GM23338 (cell line): ENCODE measurements around the gene MAST2. TPM values are rescaled to one million over a fixed set of nuclear protein-coding genes. Genes with fewer than 3 reads are reported as not detected.

ENCODE experiments used
- ATAC-seq: fragments of 200-7000 bp; cut with Tn5 transposase; 3 replicates; pipeline ENCODE4 v1.9.1; 2020
- DNase-seq: peaks from one replicate; pipeline ENCODE4 v3.0.0-alpha.2; 2015; ENCODE audit warnings: low spot score
- H2AFZ ChIP-seq: fragments of 200-600 bp; sonication (generic); 2 replicates; pipeline ENCODE4 v1.8.0; 2016; ENCODE audit warnings: antibody characterized with exemption, mild to moderate bottlenecking, moderate library complexity
- H3F3A ChIP-seq: fragments of 200-600 bp; sonication (generic); replicated peaks from 2 replicates; pipeline ENCODE4 v1.8.0; 2017; ENCODE audit warnings: antibody characterized with exemption, mixed run types, low read depth
- H3K27ac ChIP-seq: fragments of 200-600 bp; sonication (generic); 2 replicates; pipeline ENCODE4 v1.6.1; 2016; ENCODE audit warnings: low read depth
- H3K27me3 ChIP-seq: fragments of 200-600 bp; sonication (generic); 2 replicates; pipeline ENCODE4 v1.8.0; 2016; ENCODE audit warnings: mild to moderate bottlenecking, mixed run types, moderate library complexity; ENCODE audit not compliant: insufficient read depth
- H3K36me3 ChIP-seq: fragments of 200-600 bp; sonication (generic); 2 replicates; pipeline ENCODE4 v1.8.0; 2016; ENCODE audit warnings: mild to moderate bottlenecking; ENCODE audit not compliant: insufficient read depth
- H3K4me1 ChIP-seq: fragments of 200-600 bp; sonication (generic); 2 replicates; pipeline ENCODE4 v1.8.0; 2016; ENCODE audit warnings: mild to moderate bottlenecking, moderate library complexity; ENCODE audit not compliant: insufficient read depth
- H3K4me2 ChIP-seq: fragments of 200-600 bp; sonication (generic); 2 replicates; pipeline ENCODE4 v1.7.1; 2017; ENCODE audit warnings: mixed run types
- H3K4me3 ChIP-seq: fragments of 200-600 bp; sonication (generic); 2 replicates; pipeline ENCODE4 v1.6.1; 2016; ENCODE audit warnings: mixed run types
- H3K79me2 ChIP-seq: fragments of 200-600 bp; sonication (generic); replicated peaks from 2 replicates; pipeline ENCODE4 v1.8.0; 2017; ENCODE audit warnings: mild to moderate bottlenecking; ENCODE audit not compliant: insufficient read depth
- H3K9me2 ChIP-seq: fragments of 200-600 bp; sonication (generic); 2 replicates; pipeline ENCODE4 v1.8.0; 2017; ENCODE audit not compliant: insufficient read depth
- H4K20me1 ChIP-seq: fragments of 200-600 bp; sonication (generic); replicated peaks from 2 replicates; pipeline ENCODE4 v1.8.0; 2017; ENCODE audit warnings: mild to moderate bottlenecking; ENCODE audit not compliant: insufficient read depth
- H3K27ac Mint-ChIP-seq: 2 replicates; pipeline ENCODE4 v1.8.0; 2020; ENCODE audit warnings: inconsistent platforms, mild to moderate bottlenecking, moderate library complexity, mixed read lengths
- H3K27me3 Mint-ChIP-seq: 3 replicates; pipeline ENCODE4 v1.8.0; 2022; ENCODE audit warnings: low read depth, mild to moderate bottlenecking, moderate library complexity, mixed read lengths, inconsistent platforms; ENCODE audit not compliant: insufficient read depth, poor library complexity
- H3K36me3 Mint-ChIP-seq: 3 replicates; pipeline ENCODE4 v1.8.0; 2021; ENCODE audit warnings: low read depth, mild to moderate bottlenecking, inconsistent platforms, moderate library complexity, mixed read lengths
- H3K4me1 Mint-ChIP-seq: 3 replicates; pipeline ENCODE4 v1.8.0; 2020; ENCODE audit warnings: mild to moderate bottlenecking, inconsistent platforms, mixed read lengths
- H3K4me3 Mint-ChIP-seq: 3 replicates; pipeline ENCODE4 v1.8.0; 2021; ENCODE audit warnings: moderate library complexity, mild to moderate bottlenecking, inconsistent platforms, mixed read lengths
- H3K9me3 Mint-ChIP-seq: 3 replicates; pipeline ENCODE4 v1.8.0; 2020; ENCODE audit warnings: moderate library complexity, mild to moderate bottlenecking, inconsistent platforms, mixed read lengths
- CREB1 ChIP-seq: fragments of 250-450 bp; sonication (Bioruptor Pico); IDR thresholded peaks from 2 replicates; pipeline ENCODE4 v1.5.0; 2020; ENCODE audit warnings: low read depth, mild to moderate bottlenecking, moderate library complexity
- CTCF ChIP-seq, 2 experiments: fragments of 200-600 bp in 1 of 2; sonication (generic) in 1 of 2; conservative IDR thresholded peaks; 2 replicates each; pipeline versions ENCODE4 v1.5.1 to v1.6.1; 2016 to 2017; ENCODE audit warnings: antibody characterized with exemption in 2 of 2, low read depth in 2 of 2, mild to moderate bottlenecking in 2 of 2, moderate library complexity in 1 of 2
- ETS1 ChIP-seq: IDR thresholded peaks from 2 replicates; pipeline ENCODE4 v1.6.1; 2016; ENCODE audit warnings: antibody characterized with exemption
- EZH2 ChIP-seq: fragments of 200-600 bp; sonication (generic); IDR thresholded peaks from one replicate; pipeline ENCODE4 v1.8.0; 2017; ENCODE audit warnings: antibody characterized with exemption, mild to moderate bottlenecking, low read depth; ENCODE audit not compliant: unreplicated experiment
- EZH2phosphoT487 ChIP-seq: fragments of 200-600 bp; sonication (generic); IDR thresholded peaks from one replicate; pipeline ENCODE4 v1.8.1; 2018; ENCODE audit warnings: antibody characterized with exemption; ENCODE audit not compliant: unreplicated experiment
- JUNB ChIP-seq: IDR thresholded peaks from one replicate; pipeline ENCODE4 v1.6.1; 2016; ENCODE audit warnings: antibody characterized with exemption; ENCODE audit not compliant: unreplicated experiment
- POLR2AphosphoS5 ChIP-seq: IDR thresholded peaks from 2 replicates; pipeline ENCODE4 v1.6.1; 2016; ENCODE audit warnings: antibody characterized with exemption, low read depth
- STAT1 ChIP-seq: IDR thresholded peaks from one replicate; pipeline ENCODE4 v1.6.1; 2016; ENCODE audit warnings: antibody characterized with exemption; ENCODE audit not compliant: unreplicated experiment
- polyA plus RNA-seq: library from polyadenylated mRNA; unstranded; fragments of >200 nt; fragmentation: Nextera tagmentation; extraction: Ambion mirVana; gene quantifications from 2 replicates; pipeline ENCODE4 v1.2.1, GENCODE V29; 2016
- total RNA-seq: library from RNA; depleted of rRNA; stranded (reverse); fragments of >200 nt; shearing (Covaris generic); gene quantifications from 2 replicates; pipeline ENCODE4 v1.2.3, GENCODE V29; 2014

Gene MAST2
- total and polyA plus RNA-seq, 2 experiments from 2014 or later, result 11.5 to 57.7 TPM

GRCh38 chr1:45863218-45863617 is 59.8 kb downstream of the MAST2 start:
- no peaks in the 10 kb centered on the region for H3F3A ChIP-seq
- ATAC-seq, result no peak
- H2AFZ ChIP-seq, result no peak overlapping the region
- peak overlapping the region; percentile 16; the same call in 1 of the 2 replicates for H3K27ac ChIP-seq
- H3K9me2 ChIP-seq, result no peaks in the 10 kb centered on the region
- peaks cover 2% of the 10 kb centered on the region; the same call in 1 of the 2 replicates for H4K20me1 ChIP-seq
- no peaks in the 10 kb centered on the region for H3K27me3 ChIP-seq
- no peak for DNase-seq
- Mint-ChIP-seq H3K9me3 (no peaks in the 10 kb centered on the region), H3K4me1 (peaks cover 19% of the 10 kb centered on the region; the same call in 2 of the 3 replicates), H3K27me3 (no peaks in the 10 kb centered on the region), H3K4me3 (no peak overlapping the region), H3K27ac (no peak overlapping the region), H3K36me3 (no peaks in the 10 kb centered on the region; the same call in 2 of the 3 replicates)
- no peak overlapping the region for H3K4me2 ChIP-seq
- no peak overlapping the region for H3K4me3 ChIP-seq
- peaks cover 4% of the 10 kb centered on the region; the same call in 1 of the 2 replicates for H3K4me1 ChIP-seq
- H3K79me2 ChIP-seq, result peaks cover 57% of the 10 kb centered on the region
- H3K36me3 ChIP-seq, result no peaks in the 10 kb centered on the region
- no peak for TF ChIP-seq EZH2phosphoT487
- no peak for TF ChIP-seq CTCF (conservative IDR thresholded peaks at IDR 0.05; ENCODE audit: low read depth in 2 of 2)
- TF ChIP-seq STAT1, result no peak
- TF ChIP-seq ETS1, result no peak
- TF ChIP-seq POLR2AphosphoS5, result no peak
- TF ChIP-seq EZH2, result no peak
- no peak for TF ChIP-seq JUNB

- H3K79me2 ChIP-seq, result peaks cover 54% of the 10 kb centered on the region
- no peak overlapping the region for H3K4me3 ChIP-seq
- H3K27ac Mint-ChIP-seq, result no peak overlapping the region
- no peaks in the 10 kb centered on the region for H3K9me2 ChIP-seq
- H3K27ac ChIP-seq, result no peak overlapping the region
- H2AFZ ChIP-seq, result no peak overlapping the region
- H3K36me3 ChIP-seq, result no peaks in the 10 kb centered on the region
- no peaks in the 10 kb centered on the region for H3K9me3 Mint-ChIP-seq
- DNase-seq, result no peak
- H3K4me3 Mint-ChIP-seq, result no peak overlapping the region
- H3K27me3 Mint-ChIP-seq, result no peaks in the 10 kb centered on the region
- H3K4me1 Mint-ChIP-seq, result peaks cover 26% of the 10 kb centered on the region; the same call in 2 of the 3 replicates
- no peak overlapping the region for H3K4me2 ChIP-seq
- ATAC-seq, result no peak
- H3K27me3 ChIP-seq, result no peaks in the 10 kb centered on the region
- H4K20me1 ChIP-seq, result peaks cover 2% of the 10 kb centered on the region; the same call in 1 of the 2 replicates
- H3F3A ChIP-seq, result no peaks in the 10 kb centered on the region
- H3K36me3 Mint-ChIP-seq, result no peaks in the 10 kb centered on the region
- peaks cover 4% of the 10 kb centered on the region; the same call in 1 of the 2 replicates for H3K4me1 ChIP-seq
- TF ChIP-seq POLR2AphosphoS5 (no peak), ETS1 (no peak), CREB1 (CRISPR knock-in tag) (no peak), EZH2phosphoT487 (no peak), STAT1 (no peak)
Measured at GRCh38 chr1:45864167-45865106, 61.0 kb downstream of the MAST2 start.
